GM21717 (cell line): ENCODE data around the gene RHOXF1.
"Not testable (repeated sequence)": the region's sequence is repeated elsewhere in the genome, so short reads cannot be mapped to it uniquely, and the experiment has no call there.

Source experiments
- ATAC-seq: cut with Tn5 transposase; IDR thresholded peaks from one replicate; pipeline ENCODE4 v1.9.1; 2021; ENCODE audit warnings: mild to moderate bottlenecking, moderate library complexity; ENCODE audit not compliant: unreplicated experiment

Gene RHOXF1

DNA sequence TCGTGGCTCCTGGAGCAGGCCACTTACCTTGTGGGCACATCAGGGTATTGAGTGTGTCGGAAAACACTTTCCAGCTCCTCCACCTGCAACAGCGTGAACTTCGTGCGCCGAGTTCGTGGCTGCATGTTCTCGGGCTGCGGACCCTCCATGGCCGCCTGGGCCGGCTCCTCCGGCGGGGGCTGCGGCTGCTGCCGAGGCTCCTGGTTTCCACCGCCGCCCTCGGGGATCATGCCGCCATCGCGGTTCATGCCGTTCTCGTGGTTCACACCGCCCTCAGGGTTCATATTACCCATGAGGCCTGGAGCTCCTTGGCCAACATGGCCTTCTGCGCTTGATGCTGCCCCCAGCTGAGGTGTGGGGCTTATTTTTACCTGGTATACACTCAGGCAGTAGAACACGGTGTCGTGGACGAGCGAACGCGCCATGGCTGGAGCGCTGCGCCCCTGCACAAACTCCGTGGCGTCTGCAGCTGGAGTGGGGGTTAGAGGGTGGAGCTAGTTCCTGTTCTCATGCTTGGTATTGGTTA, at the start of gene RHOXF1:
Gene RHOXF1 (minus strand): TSS at position 476 of the 526 bp plus-strand sequence. CDS start 51 bp downstream, at position 425.
- no peak for ATAC-seq

GRCh38 chrX:120159086-120159485, 43.4 kb upstream of the RHOXF1 start:
- ATAC-seq = not testable (repeated sequence)

- ATAC-seq = not testable (repeated sequence)
Measured at GRCh38 chrX:120158313-120158712, 42.6 kb upstream of the RHOXF1 start, which contains the start of gene RHOXF2. Gene RHOXF2 (plus strand): TSS chrX:120158613. CDS start chrX:120158751, 138 bp downstream.

DNA sequence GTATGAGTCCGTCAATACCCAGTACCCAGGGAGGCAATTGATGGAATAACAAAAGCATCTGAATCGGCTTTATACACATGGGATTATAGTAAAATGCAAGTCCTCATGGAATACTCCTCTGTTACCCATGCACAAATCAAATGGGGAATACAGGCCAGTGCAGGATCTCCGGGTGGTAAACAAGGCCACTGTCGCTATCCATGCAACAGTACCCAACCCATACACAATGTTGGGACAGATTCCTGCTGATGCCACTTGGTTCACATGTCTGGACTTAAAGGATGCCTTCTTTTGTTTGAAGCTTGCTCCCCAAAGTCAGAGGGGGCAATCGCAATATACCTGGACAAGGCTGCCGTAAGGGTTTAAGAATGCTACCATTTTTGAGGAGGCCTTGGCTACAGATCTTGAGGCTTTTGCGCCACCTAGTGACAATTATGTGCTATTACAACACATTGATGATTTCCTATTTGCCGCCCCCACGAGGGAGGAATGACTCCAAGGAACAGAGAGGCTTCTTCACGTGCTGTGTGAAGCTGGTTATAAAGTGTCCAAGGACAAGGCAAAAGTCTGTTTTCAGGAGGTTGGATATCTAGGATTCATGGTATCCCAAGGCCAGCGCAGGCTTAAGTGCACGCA, 34.5 kb upstream of the RHOXF1 start:
- not testable (repeated sequence) for ATAC-seq

GRCh38 chrX:120147537-120147936, 31.8 kb upstream of the RHOXF1 start:
- no peak for ATAC-seq

- ATAC-seq = not testable (repeated sequence)
Measured at GRCh38 chrX:120146323-120146722, 30.6 kb upstream of the RHOXF1 start.

- ATAC-seq = no peak
Measured at GRCh38 chrX:120145295-120145925, 29.7 kb upstream of the RHOXF1 start.

DNA sequence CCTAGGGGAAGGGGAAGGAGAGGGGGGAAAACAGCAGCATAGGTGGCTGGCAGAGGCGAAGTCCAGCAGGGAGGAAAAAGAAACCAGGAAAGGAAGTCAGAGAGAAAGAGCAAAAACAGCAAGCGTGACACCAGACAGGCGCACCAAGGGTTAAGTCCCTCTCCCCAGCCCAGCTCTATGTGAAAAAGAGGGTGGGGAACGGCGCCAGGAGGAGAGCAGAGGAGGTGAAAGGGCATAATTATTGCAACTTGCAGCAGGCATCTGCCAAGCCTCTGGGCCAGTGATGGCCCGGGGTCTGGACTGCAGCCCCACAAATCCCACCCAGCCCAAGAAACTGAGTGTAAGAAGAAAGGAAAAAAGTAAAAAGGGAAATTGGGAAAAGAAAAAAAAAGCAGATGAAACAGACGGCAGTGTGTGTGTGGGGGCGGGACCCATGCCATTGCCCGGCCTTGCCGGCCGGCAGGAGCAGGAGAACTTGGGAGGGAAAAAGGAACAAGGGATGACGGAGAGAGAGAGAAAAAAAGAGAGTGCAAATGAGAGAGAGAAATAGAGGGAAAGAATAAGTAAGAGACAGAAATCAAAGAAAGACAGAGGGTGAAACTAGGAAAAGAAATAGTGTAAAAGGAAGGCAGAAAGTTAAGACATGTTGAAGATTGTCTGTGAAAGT, 28.6 kb upstream of the RHOXF1 start:
- ATAC-seq = no peak

DNA sequence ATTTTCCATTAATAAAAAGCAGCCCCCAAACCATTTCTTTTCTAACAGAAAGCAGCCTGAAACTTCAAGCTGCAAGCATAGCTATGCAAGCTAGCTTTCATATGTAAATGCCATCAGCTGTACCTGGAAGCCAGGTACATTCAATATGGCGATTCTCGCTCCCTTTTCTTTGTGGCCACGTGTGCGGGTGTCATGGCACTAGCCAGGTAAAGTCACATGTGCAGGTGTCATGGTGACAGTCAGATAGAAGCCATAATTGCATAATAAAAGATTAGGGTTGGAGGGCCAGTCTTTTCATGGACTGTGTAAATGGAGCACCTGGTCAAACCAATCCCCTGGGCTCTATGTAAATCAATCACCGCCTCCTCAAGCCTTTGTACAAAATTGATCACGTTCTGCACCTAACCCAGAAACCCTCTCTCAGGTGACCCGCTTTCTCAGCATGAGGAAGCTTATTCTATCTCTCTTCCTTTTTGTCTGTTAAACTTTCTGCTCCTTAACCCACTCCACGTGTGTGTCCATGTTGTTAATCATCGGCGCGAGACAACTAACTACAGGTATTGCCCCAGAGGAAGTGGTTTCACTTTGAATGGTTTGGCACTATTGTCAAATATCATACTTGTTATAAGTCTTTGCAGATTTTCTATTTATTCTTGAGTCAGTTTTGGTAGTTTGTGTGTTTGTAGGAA, 24.7 kb upstream of the RHOXF1 start:
- ATAC-seq = no peak

DNA sequence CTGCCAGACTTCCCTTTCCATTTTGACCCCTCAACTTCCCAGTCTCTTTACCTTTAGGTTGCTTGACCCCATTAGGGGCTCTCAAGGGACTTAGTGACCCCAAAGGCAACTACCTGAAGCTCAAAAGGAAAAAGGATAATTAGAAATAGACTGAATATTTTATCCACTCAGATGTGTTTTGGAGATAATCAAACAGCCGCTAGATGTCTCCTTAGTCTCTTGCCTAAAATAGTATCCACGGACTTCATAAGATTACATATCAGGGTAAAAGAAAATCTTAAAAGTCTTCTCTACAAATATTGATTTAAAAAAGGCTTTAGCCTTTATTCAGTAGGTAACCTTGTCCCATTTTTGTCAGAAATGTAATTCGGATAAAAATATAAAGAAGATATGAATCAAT, 21.7 kb upstream of the RHOXF1 start:
- ATAC-seq = no peak

GRCh38 chrX:120136840-120137239, 21.1 kb upstream of the RHOXF1 start:
- no peak for ATAC-seq

GRCh38 chrX:120136128-120136527, 20.4 kb upstream of the RHOXF1 start:
- ATAC-seq = no peak

DNA sequence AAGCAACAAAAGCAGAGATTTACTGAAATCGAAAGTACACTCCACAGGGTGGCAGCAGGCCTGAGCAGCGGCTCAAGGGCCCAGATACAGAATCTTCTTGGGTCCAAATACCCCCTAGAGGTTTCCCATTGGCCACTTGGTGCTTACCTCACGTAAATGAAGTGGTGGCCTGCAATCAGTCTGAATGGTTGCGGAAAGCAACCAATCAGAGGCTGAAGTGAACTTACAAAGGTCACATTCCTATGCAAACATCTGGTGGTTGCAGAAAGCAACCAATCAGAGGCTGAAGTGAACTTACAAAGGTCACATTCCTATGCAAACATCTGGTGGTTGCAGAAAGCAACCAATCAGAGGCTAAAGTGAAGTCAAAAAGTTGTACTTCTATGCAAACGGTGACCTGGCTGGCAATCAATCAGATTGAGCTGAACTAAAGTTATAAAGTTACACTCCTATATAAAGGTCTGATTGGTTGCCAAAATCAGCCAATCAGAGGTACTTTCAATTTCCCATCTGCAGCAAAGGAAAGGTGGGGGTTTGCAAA, 12.7 kb upstream of the RHOXF1 start:
- not testable (repeated sequence) for ATAC-seq

DNA sequence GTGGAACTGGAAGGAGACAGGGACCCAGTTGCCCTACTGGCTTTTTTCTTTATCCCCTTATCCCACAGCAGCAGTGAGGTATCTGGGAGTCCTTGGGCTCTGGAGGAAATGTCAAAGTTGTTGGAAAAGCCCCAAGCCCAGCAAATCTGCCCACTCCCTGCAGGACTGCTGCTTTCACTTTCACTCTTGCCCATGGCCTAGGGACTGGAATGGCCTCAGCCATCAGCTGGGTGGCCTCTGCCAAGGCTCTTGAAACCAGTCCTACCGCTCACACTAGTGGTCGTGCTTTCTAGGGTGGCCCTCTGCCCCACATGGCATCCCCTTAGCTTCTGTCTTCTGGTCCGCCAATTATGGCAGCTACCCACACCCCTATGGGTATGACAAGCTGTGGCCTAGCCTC, 9.7 kb upstream of the RHOXF1 start:
- ATAC-seq = no peak

DNA sequence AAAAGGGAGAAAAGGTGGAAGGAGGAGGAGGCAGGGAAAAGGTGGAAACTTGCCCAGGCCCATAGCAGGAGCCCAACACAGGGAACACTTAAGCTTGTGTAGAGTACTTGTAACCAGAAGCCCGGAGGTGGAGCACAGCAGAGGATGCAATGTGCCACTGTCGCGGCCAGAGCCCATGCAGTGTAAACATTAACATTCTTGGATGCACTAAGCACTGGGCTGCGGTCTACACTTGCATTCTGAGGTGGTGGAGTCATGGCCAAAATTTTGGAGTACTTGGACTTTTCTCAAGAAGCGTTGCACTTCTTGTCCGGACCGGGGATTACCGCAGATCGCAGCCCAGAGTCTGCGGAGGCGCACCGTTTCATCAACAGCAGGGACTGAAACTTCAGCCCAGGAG, 4.5 kb upstream of the RHOXF1 start:
- no peak for ATAC-seq

- no peak for ATAC-seq
Measured at GRCh38 chrX:120111611-120112010, 4.1 kb downstream of the RHOXF1 start.

DNA sequence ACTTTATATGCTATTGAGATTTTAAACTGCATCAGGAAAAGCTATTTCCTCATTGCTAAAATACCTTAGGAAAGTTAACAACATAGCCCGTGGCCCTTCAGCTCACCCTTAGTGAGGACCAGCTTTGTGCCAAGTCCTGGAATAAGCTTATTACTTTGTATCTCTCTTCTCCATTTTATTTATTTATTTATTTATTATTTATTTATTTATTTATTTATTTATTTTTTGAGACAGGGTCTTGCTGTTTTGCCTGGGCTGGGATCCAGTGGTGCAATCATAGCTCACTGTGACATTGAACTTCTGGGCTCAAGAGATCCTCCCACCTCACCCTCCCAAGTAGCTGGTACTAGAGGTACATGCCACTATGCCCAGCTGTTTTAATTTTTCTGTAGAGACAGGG, 6.3 kb downstream of the RHOXF1 start:
- ATAC-seq = no peak

DNA sequence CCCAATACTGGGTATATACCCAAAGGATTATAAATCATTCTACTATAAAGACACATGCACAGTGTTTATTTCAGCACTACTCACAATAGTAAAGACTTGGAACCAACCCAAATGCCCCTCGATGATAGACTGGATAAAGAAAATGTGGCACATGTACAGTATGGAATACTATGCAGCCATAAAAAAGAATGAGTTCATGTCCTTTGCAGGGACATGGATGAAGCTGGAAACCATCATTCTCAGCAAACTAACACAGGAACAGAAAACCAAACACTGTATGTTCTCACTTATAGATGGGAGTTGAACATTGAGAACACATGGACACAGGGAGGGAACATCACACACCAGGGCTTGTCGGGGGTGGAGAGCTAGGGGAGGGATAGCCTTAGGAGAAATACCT, 11.0 kb downstream of the RHOXF1 start:
- ATAC-seq = not testable (repeated sequence)

DNA sequence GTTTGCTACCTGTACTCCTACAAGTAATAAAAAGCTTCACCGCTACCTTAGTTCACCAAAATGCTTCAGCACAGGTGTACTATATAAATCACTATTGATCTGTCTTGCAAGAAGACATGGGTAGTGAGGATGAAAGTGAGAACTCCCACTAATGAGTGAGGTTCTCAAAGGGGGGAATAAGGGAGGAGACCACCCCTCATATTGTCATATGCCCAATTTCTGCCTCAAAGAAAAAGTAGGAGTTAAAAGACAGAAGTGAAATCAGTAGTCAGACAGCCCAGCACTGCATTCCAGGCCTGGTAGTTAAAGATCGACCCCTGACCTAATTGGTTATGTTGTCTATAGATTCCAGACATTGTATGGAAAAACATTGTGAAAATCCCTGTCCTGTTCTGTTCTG, 14.7 kb downstream of the RHOXF1 start:
- not testable (repeated sequence) for ATAC-seq

GRCh38 chrX:120090208-120090607, 25.5 kb downstream of the RHOXF1 start:
- no peak for ATAC-seq
